ENCODE results near the gene ZFYVE1.
"Not testable (repeated sequence)": the region's sequence is repeated elsewhere in the genome, so short reads cannot be mapped to it uniquely, and the experiment has no call there.

Gene ZFYVE1

GRCh38 chr14:73000073-73000472, 26.8 kb downstream of the ZFYVE1 start:
- DNase-seq (ENCODE audit: low spot score) = no peak

- no peak for DNase-seq (ENCODE audit: low spot score)
Observed at GRCh38 chr14:72999316-72999715, 27.6 kb downstream of the ZFYVE1 start.

DNA sequence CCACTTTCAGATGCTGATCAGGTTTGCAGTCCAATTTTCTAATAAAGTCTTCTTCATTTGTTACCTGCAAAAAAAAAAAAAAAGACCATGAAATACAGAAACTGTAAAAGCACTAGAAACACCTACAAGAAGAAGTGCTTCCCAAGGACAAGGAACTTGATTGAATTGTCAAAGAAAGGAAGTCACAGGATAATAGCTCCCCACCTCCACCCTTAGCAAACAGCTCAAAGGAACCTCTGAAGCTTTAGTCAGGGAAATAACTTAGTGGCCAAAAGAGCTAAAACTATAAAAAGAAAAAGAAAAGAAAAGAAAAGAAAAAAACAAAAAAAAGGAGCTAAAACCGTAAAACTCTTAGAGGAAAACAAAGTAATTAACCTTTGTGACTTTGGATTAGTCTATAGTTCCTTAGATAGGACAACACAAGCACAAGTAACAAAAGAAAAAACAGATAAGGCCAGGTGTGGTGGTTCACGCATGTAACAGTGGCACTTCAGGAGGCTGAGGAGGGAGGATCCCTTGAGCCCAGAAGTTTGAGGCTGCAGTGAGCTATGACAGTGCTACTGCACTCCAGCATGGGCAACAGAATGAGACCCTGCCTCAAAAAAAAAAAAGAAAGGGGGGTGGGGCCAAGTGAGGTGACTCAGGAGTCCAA, 28.5 kb downstream of the ZFYVE1 start:
- DNase-seq (ENCODE audit: low spot score) = no peak

GRCh38 chr14:72996916-72997315, 30.0 kb downstream of the ZFYVE1 start:
- no peak for DNase-seq (ENCODE audit: low spot score)

GRCh38 chr14:72990171-72990570, 36.7 kb downstream of the ZFYVE1 start:
- no peak for DNase-seq (ENCODE audit: low spot score)

DNA sequence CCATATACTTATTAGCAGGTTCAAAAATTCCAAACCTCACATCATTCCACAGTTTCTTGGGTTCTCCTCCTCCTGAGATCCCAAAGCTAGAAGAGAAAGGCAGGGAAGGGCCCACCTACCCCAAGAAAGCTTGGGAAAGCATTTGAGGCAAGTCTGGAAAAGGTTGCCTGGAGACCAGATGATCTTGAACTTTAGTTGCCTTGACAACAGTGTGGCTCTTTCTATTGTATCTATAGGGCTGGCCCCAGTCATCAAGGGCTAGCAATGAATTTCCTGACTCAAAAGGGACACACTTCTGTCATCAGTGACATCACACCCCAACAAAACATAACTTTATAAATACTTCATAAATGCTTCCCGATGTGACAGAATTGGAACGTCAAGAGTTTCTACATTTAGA, 40.0 kb downstream of the ZFYVE1 start:
- no peak for DNase-seq (ENCODE audit: low spot score)

GRCh38 chr14:72986214-72986613, 40.7 kb downstream of the ZFYVE1 start:
- DNase-seq (ENCODE audit: low spot score) = no peak

- DNase-seq (ENCODE audit: low spot score) = no peak
Observed at GRCh38 chr14:72982146-72982708, 44.7 kb downstream of the ZFYVE1 start.

GRCh38 chr14:72980863-72981262, 46.0 kb downstream of the ZFYVE1 start:
- DNase-seq (ENCODE audit: low spot score) = no peak

DNA sequence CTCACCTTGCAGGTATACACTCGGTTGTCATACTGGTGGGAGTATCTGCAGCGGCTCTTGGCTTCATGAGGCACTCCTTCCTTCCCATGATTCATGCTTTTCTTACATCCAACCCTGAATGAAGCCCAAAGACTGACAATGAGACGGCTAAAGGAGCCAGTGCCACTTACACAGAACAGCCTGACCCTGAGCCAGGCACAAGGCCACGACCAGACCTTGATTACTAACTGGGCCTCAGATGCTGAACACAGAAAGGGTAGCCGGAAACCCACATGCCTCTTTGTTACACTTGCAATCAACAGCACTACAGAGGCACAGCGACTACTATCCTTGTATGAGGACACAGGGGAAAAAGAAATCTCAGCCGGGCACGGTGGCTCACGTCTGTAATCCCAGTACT, 48.0 kb downstream of the ZFYVE1 start:
- no peak for DNase-seq (ENCODE audit: low spot score)

DNA sequence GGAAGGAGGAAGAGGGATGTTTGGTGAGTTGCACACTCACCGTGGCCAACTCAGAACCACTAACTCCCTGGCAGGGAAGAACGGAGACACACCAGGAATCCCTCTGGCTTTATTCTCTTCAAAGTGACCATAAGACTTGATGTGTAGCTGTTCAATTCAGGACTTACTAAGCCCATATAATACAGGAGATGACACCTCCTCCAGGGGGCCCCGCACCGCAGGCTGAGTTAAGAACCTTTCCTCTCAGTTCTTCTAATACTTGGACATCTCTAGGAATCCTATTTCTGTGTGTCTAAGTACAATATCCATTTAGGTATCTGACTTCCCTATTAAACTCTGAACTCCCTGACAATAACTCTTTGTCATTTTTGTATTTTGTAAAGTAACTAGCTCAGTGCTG, 51.1 kb downstream of the ZFYVE1 start:
- DNase-seq (ENCODE audit: low spot score) = no peak

- DNase-seq (ENCODE audit: low spot score) = no peak
Observed at GRCh38 chr14:72974661-72975060, 52.2 kb downstream of the ZFYVE1 start.

- no peak for DNase-seq (ENCODE audit: low spot score)
Observed at GRCh38 chr14:72970824-72971434, 56.0 kb downstream of the ZFYVE1 start.

DNA sequence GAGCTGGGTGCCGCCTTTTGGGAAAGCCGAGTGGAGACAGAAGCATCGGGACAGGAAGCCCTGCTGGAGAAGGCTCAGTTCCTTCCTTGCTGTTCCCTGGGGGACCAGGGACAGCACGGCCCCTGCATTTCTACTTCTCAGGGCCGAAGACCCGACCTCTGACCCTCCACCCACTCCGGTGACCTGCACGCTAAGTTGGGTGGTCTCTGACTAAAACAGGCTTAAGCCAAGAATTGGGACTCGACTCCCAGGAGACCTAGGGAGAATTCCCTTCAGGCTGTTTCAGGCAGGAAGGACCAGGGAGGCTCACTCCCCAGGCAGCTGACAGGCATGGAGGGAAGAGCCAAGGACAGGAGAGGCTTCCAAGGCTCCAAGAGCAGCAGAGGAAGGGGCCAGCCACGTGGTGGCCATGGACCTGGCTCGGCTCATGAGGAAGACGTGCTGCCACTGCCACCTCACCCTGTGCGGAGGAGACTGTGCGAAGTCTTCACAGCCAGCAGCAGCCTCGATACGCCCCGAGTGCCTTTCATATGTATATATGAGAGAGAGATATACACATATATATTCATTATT, 56.8 kb downstream of the ZFYVE1 start:
- peak; percentile 56 for DNase-seq (ENCODE audit: low spot score)

GRCh38 chr14:72968316-72968715, 58.6 kb downstream of the ZFYVE1 start:
- DNase-seq (ENCODE audit: low spot score) = no peak

- DNase-seq (ENCODE audit: low spot score) = no peak
Observed at GRCh38 chr14:72966038-72966437, 60.9 kb downstream of the ZFYVE1 start.

GRCh38 chr14:72965249-72965648, 61.7 kb downstream of the ZFYVE1 start:
- DNase-seq (ENCODE audit: low spot score) = no peak

DNA sequence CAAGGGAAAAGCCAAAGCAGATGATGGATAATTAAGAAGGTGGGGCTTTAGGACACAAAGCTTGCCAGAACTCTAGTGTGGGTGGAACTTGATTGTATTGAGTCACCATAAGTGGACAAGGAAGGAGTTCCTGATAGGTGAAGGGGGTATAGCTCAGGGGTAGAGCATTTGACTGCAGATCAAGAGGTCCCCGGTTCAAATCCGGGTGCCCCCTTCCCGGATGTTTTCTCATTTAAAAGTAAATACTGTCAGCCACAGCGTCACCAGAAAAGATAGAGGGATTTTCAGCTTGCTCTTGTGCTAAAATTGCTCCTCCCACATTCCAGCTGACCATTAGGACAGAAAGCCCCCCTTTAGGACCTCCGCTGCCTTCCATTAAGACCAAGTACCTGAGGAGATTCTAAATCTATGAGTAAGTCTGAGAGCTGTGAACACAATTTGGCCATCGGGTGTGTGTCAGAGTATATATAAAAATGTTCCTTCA, 64.0 kb downstream of the ZFYVE1 start:
- DNase-seq (ENCODE audit: low spot score) = no peak

DNA sequence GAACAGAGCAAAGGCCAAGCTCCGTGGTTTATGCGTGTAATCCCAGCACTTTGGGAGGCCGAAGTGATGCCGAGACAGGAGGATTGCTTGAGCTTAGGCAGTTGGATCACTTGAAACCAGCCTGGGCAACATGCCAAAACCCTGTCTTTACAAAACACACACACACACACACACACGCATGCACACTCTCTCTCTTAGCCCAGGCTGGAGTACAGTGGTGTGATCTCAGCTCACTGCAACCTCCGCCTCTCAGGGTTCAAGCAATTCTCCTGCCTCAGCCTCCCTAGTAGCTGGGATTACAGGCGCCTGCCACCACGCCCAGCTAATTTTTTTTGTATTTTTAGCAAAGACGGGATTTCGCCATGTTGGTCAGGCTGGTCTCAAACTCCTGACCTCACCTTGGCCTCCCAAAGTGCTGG, 64.6 kb downstream of the ZFYVE1 start:
- not testable (repeated sequence) for DNase-seq (ENCODE audit: low spot score)

- no peak for DNase-seq (ENCODE audit: low spot score)
Observed at GRCh38 chr14:72961579-72962335, 65.1 kb downstream of the ZFYVE1 start.

DNA sequence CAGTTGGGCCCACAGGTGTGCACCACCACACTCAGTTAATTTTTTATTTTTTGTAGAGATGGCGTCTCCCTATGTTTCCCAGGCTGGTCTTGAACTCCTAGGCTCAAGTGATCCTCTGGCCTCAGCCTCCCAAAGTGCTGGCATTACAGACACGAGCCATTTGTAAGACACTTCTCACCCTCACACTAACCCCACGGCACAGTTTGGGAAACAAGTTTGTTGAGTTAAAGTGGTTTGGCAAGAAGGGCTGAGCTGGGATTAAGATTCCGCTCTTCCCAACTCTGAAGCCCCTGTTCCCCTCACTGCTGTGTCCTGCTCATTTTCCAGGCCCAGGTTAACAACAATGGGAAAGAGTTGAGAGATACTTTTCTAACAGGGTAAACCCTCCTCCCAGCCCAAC, 65.9 kb downstream of the ZFYVE1 start:
- DNase-seq (ENCODE audit: low spot score) = not testable (repeated sequence)

DNA sequence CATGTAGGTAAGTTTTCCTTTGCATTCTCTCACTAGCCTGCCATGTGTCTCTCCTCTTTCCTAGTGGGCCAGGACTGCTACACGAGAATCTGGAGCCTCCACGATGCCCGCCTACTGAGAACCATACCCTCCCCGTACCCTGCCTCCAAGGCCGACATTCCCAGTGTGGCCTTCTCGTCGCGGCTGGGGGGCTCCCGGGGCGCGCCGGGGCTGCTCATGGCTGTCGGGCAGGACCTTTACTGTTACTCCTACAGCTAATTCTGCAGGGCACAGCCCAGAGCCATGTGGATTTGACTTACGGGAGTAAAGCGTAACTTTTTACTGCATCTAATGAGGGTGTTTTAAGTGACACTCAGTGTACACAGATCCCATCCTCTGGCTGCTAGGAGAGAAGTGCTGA, 68.4 kb downstream of the ZFYVE1 start:
- DNase-seq (ENCODE audit: low spot score) = no peak

- no peak for DNase-seq (ENCODE audit: low spot score)
Observed at GRCh38 chr14:72957213-72957612, 69.7 kb downstream of the ZFYVE1 start.

All from ecto neural progenitor cell (in vitro differentiated cells).